Stimulated activated CD4-positive, alpha-beta T cell treated with anti-CD3 and anti-CD28 coated beads, Interleukin-12 subunit alpha, Interleukin-12 subunit beta, amount 100 ng/mL, for 48 hours (primary cell): ENCODE measurements around the gene RPS6KA5.
A peak's percentile ranks its signal among the peaks of the same experiment; 100 is the strongest.
"Not testable (repeated sequence)": the region's sequence is repeated elsewhere in the genome, so short reads cannot be mapped to it uniquely, and the experiment has no call there.

Experiments
- DNase-seq, 3 donors: peaks; one replicate each; pipeline ENCODE4 v3.0.0-alpha.2; 2020; ENCODE audit warnings: low read depth in 2 of 3, low spot score in 1 of 3

The RPS6KA5 gene

GRCh38 chr14:91067186-91067585, 6.7 kb upstream of the RPS6KA5 start:
- DNase-seq = no peak

- no peak for DNase-seq
These were observed 4.8 kb upstream of the RPS6KA5 start for GRCh38 chr14:91065266-91065665.

DNA sequence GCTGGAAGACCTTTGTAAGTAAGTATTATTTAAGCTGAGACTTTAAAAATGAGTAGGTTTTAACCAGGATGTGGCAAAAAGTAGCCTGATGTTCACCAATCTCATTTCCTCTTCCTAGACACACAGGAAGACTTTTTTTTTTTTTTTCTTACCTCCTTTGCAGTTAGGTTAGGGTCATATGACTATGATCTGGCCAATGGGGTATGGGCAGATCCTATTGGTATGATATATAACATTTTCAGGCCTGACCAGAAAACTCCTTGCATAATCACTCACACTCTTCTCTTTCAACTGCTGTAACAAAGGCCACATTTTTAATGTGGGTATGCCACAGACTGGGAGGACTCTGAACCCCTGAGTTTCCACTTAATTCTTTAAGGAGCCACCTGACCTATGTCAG, 2.7 kb upstream of the RPS6KA5 start:
- DNase-seq = peak in 1 of 3 donors; percentile 35

- no peak for DNase-seq
These were observed 2.2 kb upstream of the RPS6KA5 start for GRCh38 chr14:91062600-91062999.

- DNase-seq = no peak
These were observed 831 bp upstream of the RPS6KA5 start for GRCh38 chr14:91061056-91061887.

- DNase-seq = peak in 2 of 3 donors; percentile 16 to 37
These were observed 678 bp downstream of the RPS6KA5 start for GRCh38 chr14:91059576-91060350.

GRCh38 chr14:91058042-91058581, 2.3 kb downstream of the RPS6KA5 start:
- no peak for DNase-seq

DNA sequence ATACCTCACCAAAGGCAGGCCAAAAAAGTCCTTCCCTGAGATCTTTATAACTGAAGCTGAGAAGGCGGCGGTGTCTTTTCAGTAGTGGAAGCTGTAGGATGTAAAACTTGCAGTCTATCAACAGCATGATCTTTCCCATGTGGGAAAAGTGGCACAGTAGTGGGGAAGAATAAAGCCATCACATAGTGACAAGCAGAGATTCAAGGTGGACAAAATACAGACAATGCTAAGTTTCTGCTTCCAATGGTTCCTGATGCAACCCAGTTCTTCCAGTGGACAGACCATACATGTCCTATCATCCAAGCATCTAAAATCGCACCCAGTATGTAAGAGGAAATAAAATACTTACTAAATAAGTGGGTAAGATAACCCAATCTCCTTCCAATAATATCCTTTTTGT, 4.1 kb downstream of the RPS6KA5 start:
- no peak for DNase-seq

DNA sequence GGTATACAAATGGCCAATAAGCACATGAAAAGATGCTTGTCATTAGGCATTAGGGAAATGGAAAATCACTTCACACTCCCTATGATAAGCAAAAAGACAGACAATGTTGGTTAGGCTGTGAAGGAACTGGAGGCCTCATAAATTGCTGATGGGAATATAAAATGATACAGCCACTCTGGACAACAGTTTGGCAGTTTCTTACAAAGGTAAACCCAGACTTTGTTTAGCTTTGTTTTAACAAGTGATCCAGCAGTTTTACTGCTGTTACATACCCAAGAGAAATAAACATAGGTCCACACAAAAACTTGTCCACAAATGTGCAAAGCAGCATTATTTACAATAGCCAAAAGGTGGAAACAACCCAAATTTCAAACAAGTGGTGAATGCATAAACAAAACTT, 5.4 kb downstream of the RPS6KA5 start:
- no peak for DNase-seq

DNA sequence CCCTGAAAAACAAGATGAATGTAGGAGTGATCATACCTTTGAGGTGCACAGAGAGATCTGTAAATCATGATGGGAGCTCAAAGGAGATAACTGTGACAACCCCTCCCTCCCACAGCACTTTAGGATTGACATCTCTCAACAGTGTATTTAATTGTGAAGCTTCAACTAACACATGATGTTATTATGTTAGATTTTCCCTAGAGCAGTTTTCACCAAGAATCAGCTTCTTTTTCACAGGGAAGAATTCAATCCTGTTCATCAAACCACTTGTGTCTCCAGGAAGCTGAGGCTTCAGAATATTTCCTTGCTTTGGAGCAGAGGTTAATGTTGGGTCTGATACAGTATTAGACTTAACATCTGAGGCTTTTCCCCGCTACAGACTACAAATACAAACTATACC, 11.8 kb downstream of the RPS6KA5 start:
- DNase-seq = no peak

DNA sequence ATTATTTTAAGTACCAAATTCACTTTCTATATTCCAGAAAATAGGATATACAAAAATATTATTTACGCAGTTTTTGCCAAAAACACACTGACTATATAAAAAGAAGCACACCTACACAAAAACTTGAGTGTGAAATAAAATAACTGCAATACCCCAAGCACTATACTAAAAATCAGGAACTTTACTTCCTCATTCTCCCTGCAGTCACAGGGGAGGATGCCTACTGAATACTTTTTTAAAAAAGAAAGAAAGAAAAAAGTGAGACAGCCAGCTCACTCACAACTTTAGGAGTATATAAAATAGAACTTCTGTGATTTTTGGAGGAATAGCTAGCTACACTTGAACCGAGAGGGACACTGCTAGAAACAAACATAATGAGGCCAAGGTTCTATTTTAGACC, 12.2 kb downstream of the RPS6KA5 start:
- no peak for DNase-seq

DNA sequence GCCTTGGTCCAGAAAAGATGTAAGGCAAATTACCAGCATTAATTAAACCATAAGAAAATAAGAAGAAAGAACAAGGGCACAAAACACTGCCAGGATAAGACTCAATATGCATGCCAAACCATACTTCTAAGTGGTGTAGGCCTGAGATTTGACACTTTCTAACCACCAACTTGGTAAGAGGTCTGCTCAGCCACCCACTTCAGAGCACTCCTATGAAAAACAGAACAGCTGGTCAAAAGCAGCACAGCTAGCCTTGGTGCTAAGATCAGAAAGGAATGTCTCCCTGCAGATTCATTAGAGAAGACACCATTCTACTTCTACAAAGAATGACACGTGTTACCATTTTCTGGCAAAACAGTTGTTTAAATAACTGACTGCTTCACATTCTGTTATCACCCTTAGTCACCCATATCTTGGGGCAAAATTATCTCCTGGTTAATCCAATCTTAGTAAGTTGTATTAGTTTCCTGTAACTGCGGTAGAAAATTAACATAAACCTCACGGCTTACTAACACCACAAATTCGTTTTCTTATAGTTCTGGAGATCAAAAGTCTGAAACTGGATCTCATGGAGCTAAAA, 13.2 kb downstream of the RPS6KA5 start:
- DNase-seq = no peak

DNA sequence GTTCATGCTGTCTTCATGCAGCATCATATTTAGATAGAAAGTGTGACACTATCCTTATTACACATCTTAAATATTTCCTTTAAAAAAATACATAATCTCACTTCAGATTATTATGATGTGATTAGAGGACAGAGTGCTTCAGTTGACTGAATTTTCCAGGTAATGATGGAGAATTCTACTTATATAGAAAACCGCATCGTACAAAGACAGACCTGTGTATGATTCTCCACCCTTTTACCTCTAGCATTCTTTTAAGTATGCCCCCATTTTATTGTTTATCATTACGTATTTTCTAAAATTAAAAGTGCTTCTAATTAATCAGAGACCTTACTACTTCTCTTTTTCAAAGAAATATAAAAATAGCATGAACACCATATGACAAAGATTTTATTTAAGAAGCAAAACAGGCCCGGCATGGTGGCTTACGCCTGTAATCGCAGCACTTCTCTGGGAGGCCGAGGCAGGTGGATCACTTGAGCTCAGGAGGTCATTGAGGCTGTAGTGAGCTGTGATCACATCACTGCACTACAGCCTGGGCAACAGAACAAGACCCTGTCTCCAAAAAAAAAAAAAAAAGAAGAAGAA, 13.9 kb downstream of the RPS6KA5 start:
- DNase-seq = no peak

GRCh38 chr14:91041450-91041849, 19.0 kb downstream of the RPS6KA5 start:
- DNase-seq = no peak

- DNase-seq = no peak
These were observed 19.9 kb downstream of the RPS6KA5 start for GRCh38 chr14:91040545-91040944.

DNA sequence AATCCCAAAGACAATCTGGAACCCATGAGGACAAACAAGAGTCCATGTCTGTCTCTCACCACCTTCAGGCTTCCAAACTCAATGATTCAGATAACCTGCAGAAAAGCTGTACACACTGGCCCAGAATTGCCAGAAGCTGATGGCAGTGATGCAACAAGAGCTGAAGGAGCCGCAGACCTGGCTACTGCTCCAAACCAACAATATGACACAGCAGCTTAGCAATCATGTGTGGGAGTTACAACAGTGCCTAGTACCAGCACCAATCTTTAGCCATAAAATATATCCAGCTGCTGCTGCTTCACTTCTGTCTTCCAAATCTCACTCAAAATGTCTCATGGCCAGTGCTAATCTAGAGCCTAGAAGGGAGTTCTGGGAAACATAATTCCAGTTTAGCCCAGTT, 22.0 kb downstream of the RPS6KA5 start:
- no peak for DNase-seq

GRCh38 chr14:91036741-91037469, 23.5 kb downstream of the RPS6KA5 start:
- no peak for DNase-seq

- DNase-seq = no peak
These were observed 24.6 kb downstream of the RPS6KA5 start for GRCh38 chr14:91035855-91036254.

GRCh38 chr14:91034379-91034778, 26.1 kb downstream of the RPS6KA5 start:
- not testable (repeated sequence) for DNase-seq

GRCh38 chr14:91032248-91032647, 28.2 kb downstream of the RPS6KA5 start:
- no peak for DNase-seq

GRCh38 chr14:91031666-91032065, 28.8 kb downstream of the RPS6KA5 start:
- no peak for DNase-seq
